ENCODE measurements around the gene CPLANE1. TPM values are rescaled to one million over a fixed set of nuclear protein-coding genes. Genes with fewer than 3 reads are reported as not detected.

Gene CPLANE1
- total RNA-seq, 3 donors from 2014 or later: 8.5 to 21.6 (median 13.6) TPM

- intact Hi-C loops (cut with DNase I, micrococcal nuclease): no loop called here
- DNase-seq (no peak), ATAC-seq (no peak)
- no peaks in the 10 kb centered on the region for H3K4me1 ChIP-seq (ENCODE audit: low read depth)
- no peak for TF ChIP-seq CTCF (IDR thresholded peaks at IDR 0.05)
- H3K36me3 ChIP-seq (ENCODE audit: low read depth): no peaks in the 10 kb centered on the region
- H3K4me3 ChIP-seq: no peak overlapping the region
- H3K9me3 ChIP-seq: no peaks in the 10 kb centered on the region
These were observed 168.5 kb downstream of the CPLANE1 start for GRCh38 chr5:37080697-37081096.

- H3K4me1 ChIP-seq (ENCODE audit: low read depth): no peaks in the 10 kb centered on the region
- H3K9me3 ChIP-seq: no peaks in the 10 kb centered on the region
- ATAC-seq (no peak), DNase-seq (no peak)
- intact Hi-C loops (cut with DNase I, micrococcal nuclease): no loop called here
- no peaks in the 10 kb centered on the region for H3K36me3 ChIP-seq (ENCODE audit: low read depth)
- H3K4me3 ChIP-seq: no peak overlapping the region
- no peak for TF ChIP-seq CTCF (IDR thresholded peaks at IDR 0.05)
These were observed 172.0 kb downstream of the CPLANE1 start for GRCh38 chr5:37077146-37077545.

- intact Hi-C loops (cut with DNase I, micrococcal nuclease): no loop called here
- DNase-seq: no peak
- H3K4me3 ChIP-seq: no peak overlapping the region
- ATAC-seq: no peak
- no peak for TF ChIP-seq CTCF (IDR thresholded peaks at IDR 0.05)
- no peaks in the 10 kb centered on the region for H3K36me3 ChIP-seq (ENCODE audit: low read depth)
- no peaks in the 10 kb centered on the region for H3K4me1 ChIP-seq (ENCODE audit: low read depth)
- H3K9me3 ChIP-seq: no peaks in the 10 kb centered on the region
These were observed 173.7 kb downstream of the CPLANE1 start for GRCh38 chr5:37075399-37075950.

GRCh38 chr5:37071901-37072581 lies 177.1 kb downstream of the CPLANE1 start:
- no peak for DNase-seq
- Histone ChIP-seq H3K4me3 (no peak overlapping the region), H3K36me3 (ENCODE audit: low read depth) (no peaks in the 10 kb centered on the region), H3K4me1 (ENCODE audit: low read depth) (no peaks in the 10 kb centered on the region), H3K9me3 (no peaks in the 10 kb centered on the region)
- peak; percentile 19 for ATAC-seq
- intact Hi-C loops (cut with DNase I, micrococcal nuclease): no loop called here
- no peak for TF ChIP-seq CTCF (IDR thresholded peaks at IDR 0.05)

GRCh38 chr5:37071487-37071886 lies 177.7 kb downstream of the CPLANE1 start:
- TF ChIP-seq CTCF (IDR thresholded peaks at IDR 0.05): no peak
- no peak overlapping the region for H3K4me3 ChIP-seq
- DNase-seq (no peak), ATAC-seq (no peak)
- no peaks in the 10 kb centered on the region for H3K36me3 ChIP-seq (ENCODE audit: low read depth)
- no peaks in the 10 kb centered on the region for H3K4me1 ChIP-seq (ENCODE audit: low read depth)
- H3K9me3 ChIP-seq: no peaks in the 10 kb centered on the region
- intact Hi-C loops (cut with DNase I, micrococcal nuclease): no loop called here
